ENCODE measurements around the gene THSD1.

DNA sequence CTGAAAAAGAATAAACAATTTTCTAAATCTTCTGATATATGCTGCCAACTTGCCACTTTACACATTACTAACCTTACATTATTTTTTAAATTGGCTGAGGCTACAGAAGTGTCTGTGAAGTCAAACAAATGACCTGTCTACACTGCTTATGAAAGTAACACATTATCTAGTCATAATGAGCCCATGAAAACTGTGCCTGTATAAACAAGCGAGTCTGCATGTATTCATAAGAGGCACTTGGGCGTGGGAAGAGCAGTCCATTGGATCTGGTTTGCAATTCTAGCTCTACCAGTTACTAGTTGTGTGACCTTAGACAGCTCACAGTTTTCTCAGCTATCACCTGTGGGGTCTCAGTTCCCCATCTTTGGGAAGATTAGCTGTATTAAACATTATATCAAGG is 41.4 kb upstream of the THSD1 start:
- TF ChIP-seq POLR2AphosphoS5 (IDR thresholded peaks at IDR 0.05; ENCODE audit: low read depth, low read length) = no peak
- TF ChIP-seq POLR2A (IDR thresholded peaks at IDR 0.05; ENCODE audit: low read depth, low read length) = no peak
